OCI-LY1 (cell line): ENCODE results near the gene NLGN3.

Experiments used
- CTCF ChIP-seq: fragments of 200-600 bp; sonication (generic), shearing (Covaris generic); IDR thresholded peaks from 2 replicates; pipeline ENCODE4 v1.5.1; 2017; ENCODE audit warnings: mild to moderate bottlenecking, antibody characterized with exemption, low read length, moderate library complexity, mixed read lengths
- EZH2 ChIP-seq: fragments of 200-600 bp; sonication (generic), shearing (Covaris generic); IDR thresholded peaks from 2 replicates; pipeline ENCODE4 v1.8.0; 2017; ENCODE audit warnings: borderline replicate concordance, mixed run types, mild to moderate bottlenecking, antibody characterized with exemption, low read length, moderate library complexity, mixed read lengths

- TF ChIP-seq CTCF (no peak), EZH2 (no peak)
Measured at GRCh38 chrX:71154641-71155040, 10.0 kb downstream of the NLGN3 start.
